Measurements from ENCODE around the gene GPR179.

Gene GPR179

DNA sequence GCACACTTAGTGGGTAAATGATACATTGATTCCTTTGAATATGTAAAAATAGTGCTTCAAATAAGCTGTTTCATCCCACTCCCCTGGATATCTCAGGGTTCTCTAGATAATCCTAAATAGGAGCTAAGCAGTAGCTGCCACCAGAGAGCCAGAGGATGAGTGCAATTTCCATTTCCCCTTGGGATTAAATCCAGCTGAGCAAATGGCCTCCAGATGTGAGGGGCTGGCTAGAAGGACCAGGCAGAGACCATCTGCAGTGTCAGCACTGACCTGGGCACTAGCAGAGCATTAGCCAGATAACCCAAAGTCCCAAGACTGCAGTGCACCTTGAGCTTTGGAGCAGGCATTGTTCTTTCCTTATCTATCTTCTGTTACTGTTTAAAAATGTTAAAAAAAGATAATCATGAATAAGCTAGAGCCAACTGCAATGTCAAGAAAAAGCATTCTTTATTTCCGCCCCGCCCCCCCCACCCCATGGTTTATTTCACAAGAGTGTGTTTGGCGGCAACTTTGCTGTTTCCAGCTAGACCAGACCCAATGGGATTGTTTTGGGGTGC, 19.5 kb downstream of the GPR179 start:
- H3K27ac ChIP-seq (ENCODE audit: low read depth, low read length), result peak overlapping the region; percentile 85; the same call in 1 of the 2 replicates

DNA sequence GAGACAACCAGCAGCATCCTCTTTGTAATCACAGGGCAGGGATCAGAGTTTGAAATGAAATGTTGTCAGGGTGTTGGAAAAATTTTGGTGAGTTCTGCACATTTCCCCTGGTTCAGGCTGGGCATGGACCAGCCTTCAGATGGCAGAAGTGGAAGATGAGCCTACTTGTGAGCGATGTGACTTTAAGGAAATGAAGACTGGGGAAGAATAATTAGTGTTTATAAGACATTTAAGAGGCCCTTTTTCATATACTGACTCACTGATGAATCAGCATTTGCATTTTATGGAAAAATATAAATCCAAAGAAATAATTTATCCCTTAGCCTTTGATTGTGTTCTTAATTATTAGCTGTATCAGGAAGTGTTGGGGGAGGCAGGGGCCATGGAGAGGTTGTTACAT, 20.9 kb downstream of the GPR179 start:
- TF ChIP-seq, protein P1, sequence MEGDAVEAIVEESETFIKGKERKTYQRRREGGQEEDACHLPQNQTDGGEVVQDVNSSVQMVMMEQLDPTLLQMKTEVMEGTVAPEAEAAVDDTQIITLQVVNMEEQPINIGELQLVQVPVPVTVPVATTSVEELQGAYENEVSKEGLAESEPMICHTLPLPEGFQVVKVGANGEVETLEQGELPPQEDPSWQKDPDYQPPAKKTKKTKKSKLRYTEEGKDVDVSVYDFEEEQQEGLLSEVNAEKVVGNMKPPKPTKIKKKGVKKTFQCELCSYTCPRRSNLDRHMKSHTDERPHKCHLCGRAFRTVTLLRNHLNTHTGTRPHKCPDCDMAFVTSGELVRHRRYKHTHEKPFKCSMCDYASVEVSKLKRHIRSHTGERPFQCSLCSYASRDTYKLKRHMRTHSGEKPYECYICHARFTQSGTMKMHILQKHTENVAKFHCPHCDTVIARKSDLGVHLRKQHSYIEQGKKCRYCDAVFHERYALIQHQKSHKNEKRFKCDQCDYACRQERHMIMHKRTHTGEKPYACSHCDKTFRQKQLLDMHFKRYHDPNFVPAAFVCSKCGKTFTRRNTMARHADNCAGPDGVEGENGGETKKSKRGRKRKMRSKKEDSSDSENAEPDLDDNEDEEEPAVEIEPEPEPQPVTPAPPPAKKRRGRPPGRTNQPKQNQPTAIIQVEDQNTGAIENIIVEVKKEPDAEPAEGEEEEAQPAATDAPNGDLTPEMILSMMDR (IDR thresholded peaks at IDR 0.05; ENCODE audit: insufficient read depth, low read length, poor library complexity, severe bottlenecking), result no peak
- no peak for TF ChIP-seq EZH2phosphoT487 (conservative IDR thresholded peaks at IDR 0.05; ENCODE audit: low read length)
- Histone ChIP-seq H4K20me1 (ENCODE audit: low read depth, low read length) (no peaks in the 10 kb centered on the region), H3K9me3 (ENCODE audit: insufficient read depth, low read length) (no peaks in the 10 kb centered on the region), H3K4me3 (ENCODE audit: insufficient read depth, low read length, poor library complexity, severe bottlenecking) (no peak overlapping the region), H3K27ac (ENCODE audit: low read depth, low read length) (no peak overlapping the region), H3K4me2 (ENCODE audit: low read depth, low read length, poor library complexity, severe bottlenecking) (no peak overlapping the region), H3K27me3 (ENCODE audit: low read length) (no peaks in the 10 kb centered on the region), H2AFZ (ENCODE audit: low read depth, low read length, severe bottlenecking) (no peak overlapping the region), H3K79me2 (ENCODE audit: insufficient read depth, low read length) (no peaks in the 10 kb centered on the region), H3K9ac (ENCODE audit: low read length) (no peak overlapping the region), H3F3A (ENCODE audit: insufficient read depth) (no peaks in the 10 kb centered on the region), H3K36me3 (ENCODE audit: low read length) (no peaks in the 10 kb centered on the region), H3K9me2 (replicated peaks; ENCODE audit: insufficient read depth, low read length) (no peaks in the 10 kb centered on the region)

More for the DNA sequence above, 19.5 kb downstream of the GPR179 start:
- no peaks in the 10 kb centered on the region for H3K27me3 ChIP-seq (ENCODE audit: low read length)
- TF ChIP-seq, protein P1 (IDR thresholded peaks at IDR 0.05; ENCODE audit: insufficient read depth, low read length, poor library complexity, severe bottlenecking), result no peak
- TF ChIP-seq EZH2phosphoT487 (conservative IDR thresholded peaks at IDR 0.05; ENCODE audit: low read length), result no peak
- peak overlapping the region; percentile 53 for H3K4me2 ChIP-seq (ENCODE audit: low read depth, low read length, poor library complexity, severe bottlenecking)
- H2AFZ ChIP-seq (ENCODE audit: low read depth, low read length, severe bottlenecking), result no peak overlapping the region
- H3F3A ChIP-seq (ENCODE audit: insufficient read depth), result no peaks in the 10 kb centered on the region
- 0 out of 2 replicates have a peak overlapping the region, but pooled peaks have one; percentile 47 for H3K9ac ChIP-seq (ENCODE audit: low read length)
- no peaks in the 10 kb centered on the region for H3K9me3 ChIP-seq (ENCODE audit: insufficient read depth, low read length)
- no peaks in the 10 kb centered on the region for H3K79me2 ChIP-seq (ENCODE audit: insufficient read depth, low read length)
- H3K4me3 ChIP-seq (ENCODE audit: insufficient read depth, low read length, poor library complexity, severe bottlenecking), result no peak overlapping the region
- H3K9me2 ChIP-seq (replicated peaks; ENCODE audit: insufficient read depth, low read length), result no peaks in the 10 kb centered on the region
- H3K36me3 ChIP-seq (ENCODE audit: low read length), result no peaks in the 10 kb centered on the region
- H4K20me1 ChIP-seq (ENCODE audit: low read depth, low read length), result no peaks in the 10 kb centered on the region

DNA sequence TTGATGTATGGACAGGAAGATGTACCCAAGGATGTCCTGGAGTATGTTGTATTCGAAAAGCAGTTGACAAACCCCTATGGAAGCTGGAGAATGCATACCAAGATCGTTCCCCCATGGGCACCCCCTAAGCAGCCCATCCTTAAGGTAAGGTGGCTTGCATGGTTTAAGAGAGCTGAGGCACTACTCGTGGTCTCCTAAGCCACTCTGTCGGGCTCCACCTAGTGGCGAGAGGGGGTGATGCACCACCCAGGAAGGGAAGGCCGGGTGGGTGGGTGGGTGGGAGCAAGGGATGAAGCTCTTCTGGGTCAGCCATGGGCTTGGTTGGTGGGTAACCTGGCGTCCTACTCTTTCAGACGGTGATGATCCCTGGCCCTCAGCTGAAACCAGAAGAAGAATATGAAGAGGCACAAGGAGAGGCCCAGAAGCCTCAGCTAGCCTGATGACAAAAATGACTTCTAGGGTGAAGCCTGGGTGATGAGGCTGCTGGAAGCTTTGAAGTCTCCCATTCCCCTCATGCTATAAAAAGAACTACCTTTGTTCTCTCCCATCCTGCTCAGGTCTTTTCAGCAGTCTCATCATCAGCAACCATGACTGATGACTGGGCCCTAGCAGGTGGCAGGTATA, 21.5 kb downstream of the GPR179 start:
- Histone ChIP-seq H4K20me1 (ENCODE audit: low read depth, low read length) (no peaks in the 10 kb centered on the region), H3K36me3 (ENCODE audit: low read length) (no peaks in the 10 kb centered on the region), H3K79me2 (ENCODE audit: insufficient read depth, low read length) (no peaks in the 10 kb centered on the region), H3K4me3 (ENCODE audit: insufficient read depth, low read length, poor library complexity, severe bottlenecking) (no peak overlapping the region), H3K27ac (ENCODE audit: low read depth, low read length) (no peak overlapping the region), H3K4me2 (ENCODE audit: low read depth, low read length, poor library complexity, severe bottlenecking) (no peak overlapping the region), H3K9ac (ENCODE audit: low read length) (no peak overlapping the region), H3K27me3 (ENCODE audit: low read length) (no peaks in the 10 kb centered on the region), H3K9me2 (replicated peaks; ENCODE audit: insufficient read depth, low read length) (no peaks in the 10 kb centered on the region), H3K9me3 (ENCODE audit: insufficient read depth, low read length) (no peaks in the 10 kb centered on the region), H2AFZ (ENCODE audit: low read depth, low read length, severe bottlenecking) (no peak overlapping the region), H3F3A (ENCODE audit: insufficient read depth) (no peaks in the 10 kb centered on the region)
- TF ChIP-seq EZH2phosphoT487 (conservative IDR thresholded peaks at IDR 0.05; ENCODE audit: low read length), result no peak
- TF ChIP-seq, protein P1 (IDR thresholded peaks at IDR 0.05; ENCODE audit: insufficient read depth, low read length, poor library complexity, severe bottlenecking), result no peak

All from SU-DHL-6 (cell line).